BJ (cell line): Measurements from ENCODE around the gene CFHR3. TPM values are rescaled to one million over a fixed set of nuclear protein-coding genes. Genes with fewer than 3 reads are reported as not detected.
A peak's percentile ranks its signal among the peaks of the same experiment; 100 is the strongest.

Source experiments
- CTCF ChIA-PET: fragments of 350-600 bp; formaldehyde crosslinking; extraction: SDS; loops from one replicate; lab custom pipeline; 2021; ENCODE audit warnings: antibody characterized with exemption, inconsistent platforms; lab: Yijun Ruan, JAX
- POLR2A ChIA-PET: fragments of 300-600 bp; sonication (Branson Sonifier 250); formaldehyde crosslinking; extraction: SDS; loops from one replicate; lab custom pipeline; 2021; ENCODE audit warnings: antibody characterized with exemption; lab: Charles Lee
- DNase-seq: peaks from one replicate; pipeline ENCODE4 v3.0.0-alpha.2; 2011; ENCODE audit warnings: low read depth
- H3K27me3 ChIP-seq: 2 replicates; pipeline ENCODE4 v1.6.0; 2011; ENCODE audit warnings: low read length; ENCODE audit not compliant: control insufficient read depth, insufficient read depth
- H3K36me3 ChIP-seq: 2 replicates; pipeline ENCODE4 v1.5.1; 2011; ENCODE audit warnings: low read length; ENCODE audit not compliant: control insufficient read depth, insufficient read depth
- H3K4me3 ChIP-seq: 2 replicates; pipeline ENCODE4 v1.5.1; 2011; ENCODE audit warnings: low read depth, mild to moderate bottlenecking, control low read depth, low read length
- CTCF ChIP-seq: IDR thresholded peaks from 2 replicates; pipeline ENCODE4 v1.5.1; 2011; ENCODE audit warnings: low read depth, mild to moderate bottlenecking, control low read depth, inconsistent platforms, low read length, moderate library complexity; ENCODE audit not compliant: insufficient read depth
- polyA minus RNA-seq: library from RNA; depleted of rRNA, polyadenylated mRNA; stranded (reverse); fragments of >200 nt; gene quantifications from 2 replicates; pipeline ENCODE4 v1.2.3, GENCODE V29; 2011; rRNA and poly(A)+ RNA removed
- polyA plus RNA-seq: library from polyadenylated mRNA; depleted of rRNA; stranded (reverse); fragments of >200 nt; gene quantifications from 2 replicates; pipeline ENCODE4 v1.2.3, GENCODE V29; 2011; rRNA removed

CFHR3 gene
- polyA plus RNA-seq, result not detected in 2 replicates
- not detected in 2 replicates for polyA minus RNA-seq

GRCh38 chr1:196774603-196775002 lies at the start of gene CFHR3:
TSS of gene CFHR3 (plus strand) at chr1:196774840. CDS start at chr1:196774887, 47 bp downstream.
- ChIA-PET POLR2A (no interaction called here), CTCF (no interaction called here)
- Histone ChIP-seq H3K27me3 (no peaks in the 10 kb centered on the region), H3K36me3 (no peaks in the 10 kb centered on the region), H3K4me3 (no peak within 1 kb of the TSS)
- no peak for TF ChIP-seq CTCF
- DNase-seq, result no peak

- DNase-seq, result no peak
- ChIA-PET POLR2A (no interaction called here), CTCF (interaction anchor here (3.3 kb wide), 1 partner anchor 9 kb away, joined by 18 read pairs; no protein-coding TSS in a partner anchor)
- no peaks in the 10 kb centered on the region; the same call in 1 of the 2 replicates for H3K36me3 ChIP-seq
- no peak overlapping the region for H3K4me3 ChIP-seq
- no peaks in the 10 kb centered on the region for H3K27me3 ChIP-seq
- peak; percentile 5; the same call in 1 of the 2 replicates for TF ChIP-seq CTCF
Measured at GRCh38 chr1:196732526-196732925, 42.1 kb upstream of the CFHR3 start.

GRCh38 chr1:196733091-196733970 lies 41.3 kb upstream of the CFHR3 start:
- ChIA-PET POLR2A (no interaction called here), CTCF (interaction anchor here (3.3 kb wide), 1 partner anchor 10 kb away, joined by 18 read pairs; no protein-coding TSS in a partner anchor)
- TF ChIP-seq CTCF, result no peak
- H3K4me3 ChIP-seq, result no peak overlapping the region
- no peak for DNase-seq
- no peaks in the 10 kb centered on the region for H3K27me3 ChIP-seq
- H3K36me3 ChIP-seq, result no peaks in the 10 kb centered on the region; the same call in 1 of the 2 replicates

GRCh38 chr1:196734006-196734405 lies 40.6 kb upstream of the CFHR3 start:
- H3K27me3 ChIP-seq, result no peaks in the 10 kb centered on the region
- ChIA-PET CTCF (interaction anchor here (3.3 kb wide), 1 partner anchor 11 kb away, joined by 18 read pairs; no protein-coding TSS in a partner anchor), POLR2A (no interaction called here)
- TF ChIP-seq CTCF, result no peak
- H3K4me3 ChIP-seq, result no peak overlapping the region
- H3K36me3 ChIP-seq, result no peaks in the 10 kb centered on the region; the same call in 1 of the 2 replicates
- DNase-seq, result no peak

GRCh38 chr1:196734460-196734859 lies 40.2 kb upstream of the CFHR3 start:
- no peak overlapping the region for H3K4me3 ChIP-seq
- CTCF ChIA-PET, result interaction anchor here (3.3 kb wide), 1 partner anchor 11 kb away, joined by 18 read pairs; no protein-coding TSS in a partner anchor
- H3K27me3 ChIP-seq, result no peaks in the 10 kb centered on the region
- no peak for TF ChIP-seq CTCF
- no peak for DNase-seq
- no peaks in the 10 kb centered on the region; the same call in 1 of the 2 replicates for H3K36me3 ChIP-seq
- POLR2A ChIA-PET, result no interaction called here
